ENCODE data around the gene DNASE1L1.

- no peak for TF ChIP-seq CTCF (tag by site-specific recombination; IDR thresholded peaks at IDR 0.05)
- no peak for TF ChIP-seq ZNF26 (tag by site-specific recombination; IDR thresholded peaks at IDR 0.05)
- no peak for TF ChIP-seq ZBTB44 (tag by site-specific recombination; IDR thresholded peaks at IDR 0.05)
- TF ChIP-seq MZF1 (tag by site-specific recombination; IDR thresholded peaks at IDR 0.05; ENCODE audit: borderline replicate concordance) = no peak
Observed at GRCh38 chrX:154368630-154369448, 40.2 kb downstream of the DNASE1L1 start.

Data from HEK293 (cell line).